KMS-11 (cell line): ENCODE data around the gene ANXA2R.
"Not testable (repeated sequence)": the region's sequence is repeated elsewhere in the genome, so short reads cannot be mapped to it uniquely, and the experiment has no call there.

ENCODE experiments used
- H2AFZ ChIP-seq: fragments of 200-600 bp; sonication (generic); 2 replicates; pipeline ENCODE4 v1.6.1; 2016; ENCODE audit warnings: antibody characterized with exemption, mixed run types, low read depth
- H3K27ac ChIP-seq: fragments of 200-600 bp; sonication (generic); 2 replicates; pipeline ENCODE4 v1.6.1; 2016; ENCODE audit warnings: mild to moderate bottlenecking, mixed run types
- H3K27me3 ChIP-seq: fragments of 200-600 bp; sonication (generic); 2 replicates; pipeline ENCODE4 v1.6.1; 2017; ENCODE audit warnings: mild to moderate bottlenecking, low read depth, mixed run types, moderate library complexity; ENCODE audit not compliant: insufficient read depth
- H3K36me3 ChIP-seq: fragments of 200-600 bp; sonication (generic); 2 replicates; pipeline ENCODE4 v1.6.1; 2017; ENCODE audit warnings: mild to moderate bottlenecking, mixed run types; ENCODE audit not compliant: insufficient read depth
- H3K4me1 ChIP-seq: fragments of 200-600 bp; sonication (generic); 2 replicates; pipeline ENCODE4 v1.6.1; 2016; ENCODE audit warnings: mild to moderate bottlenecking, low read depth, mixed run types; ENCODE audit not compliant: poor library complexity, severe bottlenecking
- H3K4me2 ChIP-seq: fragments of 200-600 bp; sonication (generic); 2 replicates; pipeline ENCODE4 v1.7.0; 2016; ENCODE audit warnings: mild to moderate bottlenecking, mixed run types
- H3K4me3 ChIP-seq: fragments of 200-600 bp; sonication (generic); IDR thresholded peaks from 2 replicates; pipeline ENCODE4 v1.6.1; 2017; ENCODE audit warnings: low read depth, low read length, mixed read lengths; ENCODE audit not compliant: insufficient read depth
- H3K79me2 ChIP-seq: fragments of 200-600 bp; sonication (generic); 2 replicates; pipeline ENCODE4 v1.6.1; 2016; ENCODE audit warnings: low read depth, mixed run types; ENCODE audit not compliant: insufficient read depth
- H3K9ac ChIP-seq: fragments of 200-600 bp; sonication (generic); 2 replicates; pipeline ENCODE4 v1.6.1; 2016; ENCODE audit warnings: mild to moderate bottlenecking, mixed run types
- H4K20me1 ChIP-seq: fragments of 200-600 bp; sonication (generic); 2 replicates; pipeline ENCODE4 v1.6.1; 2016; ENCODE audit warnings: mild to moderate bottlenecking, mixed run types; ENCODE audit not compliant: insufficient read depth
- CTCF ChIP-seq: fragments of 200-600 bp; sonication (generic); conservative IDR thresholded peaks from 2 replicates; pipeline ENCODE4 v1.6.1; 2017; ENCODE audit warnings: low read depth, mild to moderate bottlenecking, antibody characterized with exemption, low read length, moderate library complexity, mixed read lengths

Gene ANXA2R

GRCh38 chr5:43036409-43036808 lies 3.7 kb downstream of the ANXA2R start:
- Histone ChIP-seq H3K79me2 (no peaks in the 10 kb centered on the region; the same call in 1 of the 2 replicates), H3K4me1 (peaks cover 5% of the 10 kb centered on the region), H3K36me3 (no peaks in the 10 kb centered on the region), H3K27ac (no peak overlapping the region), H3K4me2 (no peak overlapping the region), H3K4me3 (no peak overlapping the region), H3K27me3 (no peaks in the 10 kb centered on the region), H2AFZ (no peak overlapping the region), H4K20me1 (no peaks in the 10 kb centered on the region), H3K9ac (no peak overlapping the region)
- no peak for TF ChIP-seq CTCF

GRCh38 chr5:43034591-43034968 lies 5.5 kb downstream of the ANXA2R start:
- Histone ChIP-seq H3K4me2 (no peak overlapping the region), H3K4me3 (no peak overlapping the region), H4K20me1 (no peaks in the 10 kb centered on the region), H2AFZ (no peak overlapping the region), H3K4me1 (peaks cover 5% of the 10 kb centered on the region), H3K9ac (no peak overlapping the region), H3K36me3 (no peaks in the 10 kb centered on the region), H3K27ac (no peak overlapping the region), H3K79me2 (no peaks in the 10 kb centered on the region; the same call in 1 of the 2 replicates), H3K27me3 (no peaks in the 10 kb centered on the region)
- no peak for TF ChIP-seq CTCF

GRCh38 chr5:43033841-43034590 lies 6.1 kb downstream of the ANXA2R start:
- no peak overlapping the region for H2AFZ ChIP-seq
- H3K9ac ChIP-seq: no peak overlapping the region
- no peak overlapping the region for H3K4me3 ChIP-seq
- H3K36me3 ChIP-seq: no peaks in the 10 kb centered on the region
- no peaks in the 10 kb centered on the region for H3K27me3 ChIP-seq
- no peak for TF ChIP-seq CTCF
- H3K4me1 ChIP-seq: peaks cover 5% of the 10 kb centered on the region
- no peak overlapping the region for H3K27ac ChIP-seq
- no peak overlapping the region for H3K4me2 ChIP-seq
- no peaks in the 10 kb centered on the region; the same call in 1 of the 2 replicates for H3K79me2 ChIP-seq
- H4K20me1 ChIP-seq: no peaks in the 10 kb centered on the region

GRCh38 chr5:43027054-43027785 lies 12.9 kb downstream of the ANXA2R start:
- H3K36me3 ChIP-seq: no peaks in the 10 kb centered on the region
- no peak overlapping the region for H2AFZ ChIP-seq
- H3K27ac ChIP-seq: no peak overlapping the region
- no peak overlapping the region for H3K4me3 ChIP-seq
- TF ChIP-seq CTCF: no peak
- H4K20me1 ChIP-seq: no peaks in the 10 kb centered on the region
- no peak overlapping the region for H3K9ac ChIP-seq
- H3K4me1 ChIP-seq: no peaks in the 10 kb centered on the region
- no peak overlapping the region for H3K4me2 ChIP-seq
- H3K79me2 ChIP-seq: no peaks in the 10 kb centered on the region
- H3K27me3 ChIP-seq: no peaks in the 10 kb centered on the region

- H3K9ac ChIP-seq, H3K36me3 ChIP-seq, H4K20me1 ChIP-seq, H3K27ac ChIP-seq, H3K4me2 ChIP-seq, H2AFZ ChIP-seq, H3K4me3 ChIP-seq, H3K27me3 ChIP-seq, H3K79me2 ChIP-seq: not testable (repeated sequence)
- peaks cover 15% of the 10 kb centered on the region for H3K4me1 ChIP-seq
These were observed 14.8 kb downstream of the ANXA2R start for GRCh38 chr5:43025184-43025950.
